ENCODE results near the gene C10orf90.

Gene C10orf90

DNA sequence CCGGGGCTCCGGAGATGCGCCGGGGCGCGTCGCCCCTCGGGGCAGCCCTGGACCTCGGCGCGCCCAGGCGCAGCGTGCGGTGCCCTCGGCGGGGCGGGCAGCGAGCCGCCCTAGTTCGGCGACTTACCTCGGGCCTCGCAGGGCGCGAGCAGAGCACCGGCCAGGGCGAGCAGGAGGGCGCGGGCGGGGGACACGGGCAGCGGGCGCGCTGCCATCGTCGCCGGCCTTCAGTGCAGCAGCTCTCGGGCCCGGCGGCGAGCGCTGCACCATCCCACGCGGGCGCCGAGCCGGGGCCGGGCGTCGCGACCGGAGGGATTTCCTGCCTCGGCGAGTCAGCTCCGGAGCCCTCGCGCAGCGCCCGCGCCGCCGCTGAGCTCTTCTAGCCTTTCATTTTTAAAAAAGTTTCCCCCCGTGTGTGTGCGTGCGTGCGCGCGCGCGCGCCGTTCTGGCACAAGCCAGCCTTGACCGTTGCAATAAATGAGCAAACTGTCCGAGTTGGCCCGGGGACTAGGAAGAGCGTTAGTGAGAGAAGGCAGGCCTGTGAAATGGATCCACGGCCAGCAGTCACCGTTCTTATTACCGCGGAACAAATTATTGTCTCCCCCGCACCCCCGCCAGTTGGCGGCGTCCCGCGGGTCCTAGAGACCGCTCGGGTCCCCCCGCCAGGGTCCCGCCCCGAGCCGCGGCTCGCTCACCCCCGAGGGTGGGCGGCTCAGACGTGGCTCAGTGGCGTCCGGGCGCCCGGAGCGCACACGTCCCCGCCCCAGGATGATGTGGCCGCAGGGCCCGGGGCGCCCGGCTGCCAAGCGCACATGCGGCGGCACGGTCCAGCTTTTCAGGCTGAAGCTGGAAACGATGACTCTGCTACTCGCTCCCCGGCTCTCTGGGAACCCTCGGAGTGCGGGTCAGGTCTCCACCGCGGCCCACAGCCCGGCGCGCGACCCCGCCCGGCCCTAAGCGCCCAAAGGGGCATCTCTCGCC, 282.3 kb downstream of the C10orf90 start, which contains the start of gene ADAM12:
ADAM12 (minus strand) TSS at position 547 of the 981 bp plus-strand sequence; CDS start at position 215, 332 bp downstream.
- no peak within 1 kb of the TSS for H3K27ac ChIP-seq (ENCODE audit: low read depth, low read length, poor library complexity, severe bottlenecking)
- no peaks in the 10 kb centered on the region for H3K4me1 ChIP-seq (ENCODE audit: insufficient read depth, low read length, severe bottlenecking)
- no peaks in the 10 kb centered on the region for H3F3A ChIP-seq (ENCODE audit: insufficient read depth, low read length)
- no peak within 1 kb of the TSS for H3K9ac ChIP-seq (ENCODE audit: low read length)
- H3K36me3 ChIP-seq (ENCODE audit: insufficient read depth, low read length) = no peaks in the 10 kb centered on the region
- H3K9me2 ChIP-seq (ENCODE audit: low read depth, low read length) = no peaks in the 10 kb centered on the region
- no peaks in the 10 kb centered on the region for H4K20me1 ChIP-seq (ENCODE audit: insufficient read depth, low read length)
- no peaks in the 10 kb centered on the region for H3K9me3 ChIP-seq (ENCODE audit: low read length)
- H2AFZ ChIP-seq (ENCODE audit: low read length) = no peak within 1 kb of the TSS
- H3K4me2 ChIP-seq (ENCODE audit: low read length) = no peak within 1 kb of the TSS
- no peak for TF ChIP-seq EZH2 (IDR thresholded peaks at IDR 0.05; ENCODE audit: borderline replicate concordance, low read length)
- TF ChIP-seq, protein P1, sequence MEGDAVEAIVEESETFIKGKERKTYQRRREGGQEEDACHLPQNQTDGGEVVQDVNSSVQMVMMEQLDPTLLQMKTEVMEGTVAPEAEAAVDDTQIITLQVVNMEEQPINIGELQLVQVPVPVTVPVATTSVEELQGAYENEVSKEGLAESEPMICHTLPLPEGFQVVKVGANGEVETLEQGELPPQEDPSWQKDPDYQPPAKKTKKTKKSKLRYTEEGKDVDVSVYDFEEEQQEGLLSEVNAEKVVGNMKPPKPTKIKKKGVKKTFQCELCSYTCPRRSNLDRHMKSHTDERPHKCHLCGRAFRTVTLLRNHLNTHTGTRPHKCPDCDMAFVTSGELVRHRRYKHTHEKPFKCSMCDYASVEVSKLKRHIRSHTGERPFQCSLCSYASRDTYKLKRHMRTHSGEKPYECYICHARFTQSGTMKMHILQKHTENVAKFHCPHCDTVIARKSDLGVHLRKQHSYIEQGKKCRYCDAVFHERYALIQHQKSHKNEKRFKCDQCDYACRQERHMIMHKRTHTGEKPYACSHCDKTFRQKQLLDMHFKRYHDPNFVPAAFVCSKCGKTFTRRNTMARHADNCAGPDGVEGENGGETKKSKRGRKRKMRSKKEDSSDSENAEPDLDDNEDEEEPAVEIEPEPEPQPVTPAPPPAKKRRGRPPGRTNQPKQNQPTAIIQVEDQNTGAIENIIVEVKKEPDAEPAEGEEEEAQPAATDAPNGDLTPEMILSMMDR (IDR thresholded peaks at IDR 0.05; ENCODE audit: low read length) = no peak
- H3K79me2 ChIP-seq (ENCODE audit: insufficient read depth, low read length) = no peaks in the 10 kb centered on the region
- no peak within 1 kb of the TSS for H3K4me3 ChIP-seq (ENCODE audit: low read depth, low read length, poor library complexity, severe bottlenecking)
- H3K27me3 ChIP-seq (ENCODE audit: insufficient read depth, low read length) = no peaks in the 10 kb centered on the region

DNA sequence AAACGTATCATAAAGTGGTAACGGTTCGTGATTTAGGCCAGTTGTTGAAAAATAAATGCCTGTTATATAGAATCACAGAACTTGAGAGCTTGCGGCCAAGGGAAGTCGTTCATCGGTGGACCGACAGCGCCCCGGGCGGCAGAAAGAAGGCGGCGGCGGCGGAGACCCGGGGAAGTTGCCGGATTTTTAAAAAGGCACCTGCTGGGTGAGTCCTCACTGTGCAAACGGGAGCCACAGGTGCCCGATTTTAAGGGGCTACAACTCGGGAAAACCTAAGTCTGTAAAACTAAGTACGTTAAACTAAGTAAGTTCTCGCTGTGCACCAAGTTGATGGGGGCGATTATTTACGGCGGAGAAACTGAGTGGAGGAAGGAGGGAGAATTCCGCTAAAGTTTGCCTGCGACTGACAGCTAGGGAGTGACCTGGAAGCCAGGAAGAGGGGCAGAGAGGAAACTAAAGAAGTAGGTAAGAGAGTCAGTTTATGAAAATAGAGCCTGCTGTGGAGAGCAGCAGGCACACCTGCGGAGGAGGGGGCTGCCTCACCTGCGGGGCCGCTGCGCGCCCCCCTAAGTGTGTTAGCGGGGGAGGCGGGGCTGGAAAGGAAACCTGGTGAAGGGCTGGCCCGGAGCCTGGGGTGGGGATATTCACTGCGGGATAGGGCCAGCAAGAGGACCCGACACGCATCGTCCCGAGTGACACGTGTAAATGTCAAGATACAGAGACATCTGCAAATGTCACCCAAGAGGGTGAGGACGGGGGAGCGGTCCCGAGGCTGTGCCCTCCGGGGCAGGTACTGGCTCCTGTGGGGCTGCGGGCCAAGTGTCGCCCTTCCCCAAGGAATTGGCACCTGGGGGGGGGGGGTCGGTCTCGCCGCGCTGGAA, 283.2 kb downstream of the C10orf90 start:
- H2AFZ ChIP-seq (ENCODE audit: low read length) = no peak overlapping the region
- no peaks in the 10 kb centered on the region for H3K4me1 ChIP-seq (ENCODE audit: insufficient read depth, low read length, severe bottlenecking)
- H3K36me3 ChIP-seq (ENCODE audit: insufficient read depth, low read length) = no peaks in the 10 kb centered on the region
- H3K4me2 ChIP-seq (ENCODE audit: low read length) = no peak overlapping the region
- no peaks in the 10 kb centered on the region for H4K20me1 ChIP-seq (ENCODE audit: insufficient read depth, low read length)
- H3K4me3 ChIP-seq (ENCODE audit: low read depth, low read length, poor library complexity, severe bottlenecking) = no peak overlapping the region
- H3F3A ChIP-seq (ENCODE audit: insufficient read depth, low read length) = no peaks in the 10 kb centered on the region
- no peaks in the 10 kb centered on the region for H3K9me3 ChIP-seq (ENCODE audit: low read length)
- H3K9ac ChIP-seq (ENCODE audit: low read length) = no peak overlapping the region
- no peaks in the 10 kb centered on the region for H3K27me3 ChIP-seq (ENCODE audit: insufficient read depth, low read length)
- no peaks in the 10 kb centered on the region for H3K9me2 ChIP-seq (ENCODE audit: low read depth, low read length)
- H3K79me2 ChIP-seq (ENCODE audit: insufficient read depth, low read length) = no peaks in the 10 kb centered on the region
- TF ChIP-seq, protein P1 (IDR thresholded peaks at IDR 0.05; ENCODE audit: low read length) = no peak
- no peak for TF ChIP-seq EZH2 (IDR thresholded peaks at IDR 0.05; ENCODE audit: borderline replicate concordance, low read length)
- no peak overlapping the region for H3K27ac ChIP-seq (ENCODE audit: low read depth, low read length, poor library complexity, severe bottlenecking)

DNA sequence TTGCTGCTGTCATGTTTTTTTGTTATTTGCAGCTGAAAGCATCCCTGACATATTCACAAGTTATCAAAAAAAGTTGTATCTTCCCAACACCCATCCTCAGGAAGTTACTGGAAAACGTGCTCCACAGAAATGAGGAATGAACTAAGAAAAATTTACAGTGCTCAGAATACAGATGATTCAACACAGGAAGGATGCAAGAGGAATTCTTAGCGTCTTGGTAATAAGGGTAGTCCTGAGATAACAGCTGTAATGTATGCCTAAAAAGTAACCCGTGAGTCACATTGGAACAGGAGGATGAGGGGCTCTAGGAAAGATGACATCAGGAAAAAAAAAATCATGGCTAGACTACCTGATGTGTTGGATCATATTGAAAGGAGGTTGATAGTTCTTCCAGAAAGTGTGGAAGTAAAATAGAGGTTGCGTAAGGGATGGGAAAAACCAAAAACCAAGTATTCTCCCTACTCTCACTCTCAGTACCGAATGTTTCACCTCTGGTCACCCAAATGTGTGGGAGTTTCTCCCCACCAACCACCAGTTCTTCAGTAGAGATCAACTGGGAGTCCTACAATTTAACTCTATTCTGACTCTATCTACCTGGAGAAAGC, 286.1 kb downstream of the C10orf90 start:
- H4K20me1 ChIP-seq (ENCODE audit: insufficient read depth, low read length) = no peaks in the 10 kb centered on the region
- H3K27me3 ChIP-seq (ENCODE audit: insufficient read depth, low read length) = no peaks in the 10 kb centered on the region
- H3K9ac ChIP-seq (ENCODE audit: low read length) = no peak overlapping the region
- H3K4me3 ChIP-seq (ENCODE audit: low read depth, low read length, poor library complexity, severe bottlenecking) = no peak overlapping the region
- no peak overlapping the region for H2AFZ ChIP-seq (ENCODE audit: low read length)
- no peaks in the 10 kb centered on the region for H3K4me1 ChIP-seq (ENCODE audit: insufficient read depth, low read length, severe bottlenecking)
- H3K79me2 ChIP-seq (ENCODE audit: insufficient read depth, low read length) = no peaks in the 10 kb centered on the region
- no peaks in the 10 kb centered on the region for H3K9me3 ChIP-seq (ENCODE audit: low read length)
- H3K9me2 ChIP-seq (ENCODE audit: low read depth, low read length) = no peaks in the 10 kb centered on the region
- H3K27ac ChIP-seq (ENCODE audit: low read depth, low read length, poor library complexity, severe bottlenecking) = no peak overlapping the region
- H3K4me2 ChIP-seq (ENCODE audit: low read length) = no peak overlapping the region
- no peaks in the 10 kb centered on the region for H3F3A ChIP-seq (ENCODE audit: insufficient read depth, low read length)
- no peaks in the 10 kb centered on the region for H3K36me3 ChIP-seq (ENCODE audit: insufficient read depth, low read length)
- TF ChIP-seq, protein P1 (IDR thresholded peaks at IDR 0.05; ENCODE audit: low read length) = no peak
- TF ChIP-seq EZH2 (IDR thresholded peaks at IDR 0.05; ENCODE audit: borderline replicate concordance, low read length) = no peak
